K562 (cell line): ENCODE measurements around the gene C22orf31. TPM values are rescaled to one million over a fixed set of nuclear protein-coding genes. Genes with fewer than 3 reads are reported as not detected.

Experiments
- ATAC-seq: fragments of 200-7000 bp; cut with Tn5 transposase; 3 replicates; pipeline ENCODE4 v1.9.1; 2020; ENCODE audit warnings: moderate library complexity
- BruUV-seq: library from RNA; stranded (reverse); fragments of 400-500 nt; replicated peaks from 2 replicates; lab custom pipeline; 2021; lab: Mats Ljungman, UMichigan
- CTCF ChIA-PET: fragments of 300-600 bp; formaldehyde crosslinking; extraction: SDS; loops from one replicate; lab custom pipeline; 2021; ENCODE audit warnings: low intra/inter-chr PET ratio; lab: Yijun Ruan, JAX
- POLR2A ChIA-PET: fragments of 300-600, 350-650 bp; sonication (Branson Sonifier 250); formaldehyde crosslinking; extraction: SDS; loops from one replicate; lab custom pipeline; 2021; ENCODE audit warnings: antibody characterized with exemption, inconsistent platforms; lab: Yijun Ruan, JAX
- DNase-seq, 4 experiments: peaks; one replicate each; pipeline versions ENCODE4 v3.0.0 to v3.0.0-alpha.2; 2011 to 2018; ENCODE audit warnings: low spot score in 3 of 4, mixed read lengths in 3 of 4; ENCODE audit errors: extremely low read depth in 1 of 4
- FAIRE-seq: peaks from 2 replicates; lab custom pipeline; 2011; peaks lifted over from hg19 to GRCh38; lab: Jason Lieb, UNC
- H2AFZ ChIP-seq: 2 replicates; pipeline ENCODE4 v1.6.0; 2011; ENCODE audit warnings: low read depth, low read length, control low read depth, inconsistent platforms
- H3K27ac ChIP-seq: fragments of 200-600 bp; 3 replicates; pipeline ENCODE4 v1.8.0; 2011; ENCODE audit warnings: low read depth, mild to moderate bottlenecking, control low read depth, inconsistent platforms, low read length, moderate library complexity, mixed read lengths; ENCODE audit errors: extremely low read depth
- H3K27me3 ChIP-seq, 2 experiments: fragments of 300-600 bp in 1 of 2; 2 replicates in 1 of 2; 3 replicates in 1 of 2; pipeline versions ENCODE4 v1.6.0 to v1.8.0; 2011; ENCODE audit warnings: inconsistent platforms in 2 of 2, low read length in 2 of 2, mild to moderate bottlenecking in 1 of 2, mixed read lengths in 1 of 2, moderate library complexity in 1 of 2; ENCODE audit not compliant: control insufficient read depth in 2 of 2, insufficient read depth in 2 of 2
- H3K36me3 ChIP-seq: fragments of 300-600 bp; 3 replicates; pipeline ENCODE4 v1.8.0; 2011; ENCODE audit warnings: mild to moderate bottlenecking, low read length, inconsistent platforms; ENCODE audit not compliant: control insufficient read depth, insufficient read depth
- H3K4me1 ChIP-seq, 2 experiments: fragments of 200-600 bp in 1 of 2; replicated peaks in 1 of 2; 2 replicates in 1 of 2; 3 replicates in 1 of 2; pipeline versions ENCODE4 v1.5.1 to v1.8.0; 2011; ENCODE audit warnings: inconsistent platforms in 2 of 2, low read length in 2 of 2, mild to moderate bottlenecking in 1 of 2, mixed read lengths in 1 of 2, moderate library complexity in 1 of 2; ENCODE audit not compliant: control insufficient read depth in 2 of 2, insufficient read depth in 2 of 2
- H3K4me2 ChIP-seq: 2 replicates; pipeline ENCODE4 v1.6.1; 2011; ENCODE audit warnings: low read length, control low read depth, inconsistent platforms, mixed read lengths; ENCODE audit not compliant: insufficient read depth
- H3K4me3 ChIP-seq: fragments of 200-600 bp; sonication (generic), shearing (Covaris generic); 2 replicates; pipeline ENCODE4 v1.5.1; 2016; ENCODE audit warnings: control low read depth, inconsistent platforms
- H3K79me2 ChIP-seq: fragments of 200-600 bp; 3 replicates; pipeline ENCODE4 v1.8.0; 2011; ENCODE audit warnings: low read length, inconsistent platforms; ENCODE audit not compliant: control insufficient read depth, insufficient read depth
- H3K9ac ChIP-seq, 2 experiments: 2 replicates each; pipeline versions ENCODE4 v1.6.0 to v1.6.1; 2011; ENCODE audit warnings: low read depth in 2 of 2, low read length in 2 of 2, control low read depth in 1 of 2, inconsistent platforms in 1 of 2, mild to moderate bottlenecking in 1 of 2, mixed read lengths in 1 of 2; ENCODE audit not compliant: insufficient read depth in 1 of 2
- H3K9me1 ChIP-seq: one replicate; pipeline ENCODE4 v1.6.0; 2011; ENCODE audit warnings: inconsistent platforms, mild to moderate bottlenecking, low read length, moderate library complexity; ENCODE audit not compliant: control insufficient read depth, insufficient read depth
- H3K9me3 ChIP-seq: replicated peaks from 2 replicates; pipeline ENCODE4 v1.5.1; 2011; ENCODE audit warnings: low read depth, low read length, inconsistent platforms; ENCODE audit not compliant: control insufficient read depth, insufficient read depth
- H4K20me1 ChIP-seq: replicated peaks from 2 replicates; pipeline ENCODE4 v1.6.1; 2011; ENCODE audit warnings: low read length, inconsistent platforms, mixed read lengths; ENCODE audit not compliant: control insufficient read depth, insufficient read depth
- BCL6 ChIP-seq: fragments of 250-450 bp; sonication (Bioruptor Pico); IDR thresholded peaks from 2 replicates; pipeline ENCODE4 v1.4.0; 2020
- BRF1 ChIP-seq: IDR thresholded peaks from 3 replicates; pipeline ENCODE4 v1.6.1; 2011; ENCODE audit warnings: borderline replicate concordance, mild to moderate bottlenecking; ENCODE audit not compliant: insufficient read length; ENCODE audit errors: extremely low read depth
- CHD1 ChIP-seq: fragments of 200-600 bp; sonication (generic); IDR thresholded peaks from one replicate; pipeline ENCODE4 v1.6.1; 2012; ENCODE audit warnings: mild to moderate bottlenecking, moderate library complexity, low read length, inconsistent platforms
- ETS2 ChIP-seq: IDR thresholded peaks from 2 replicates; pipeline ENCODE4 v1.6.1; 2016; ENCODE audit warnings: borderline replicate concordance, missing genetic modification characterization, mild to moderate bottlenecking, moderate library complexity, missing compliant biosample characterization; ENCODE audit not compliant: poor library complexity, severe bottlenecking
- KDM4B ChIP-seq, 2 experiments: fragments of 450-650 bp in 1 of 2; sonication (generic) in 1 of 2; IDR thresholded peaks; 2 replicates each; pipeline ENCODE4 v1.6.1; 2016 to 2017; ENCODE audit warnings: borderline replicate concordance in 2 of 2, antibody characterized with exemption in 1 of 2, low read depth in 1 of 2, mild to moderate bottlenecking in 1 of 2
- MAFF ChIP-seq: IDR thresholded peaks from 2 replicates; pipeline ENCODE4 v1.6.1; 2012; ENCODE audit warnings: low read length, improper control_type of control experiment
- MCM3 ChIP-seq: fragments of 450-650 bp; IDR thresholded peaks from 2 replicates; pipeline ENCODE4 v1.6.1; 2016
- NCOA2 ChIP-seq, 2 experiments: fragments of 450-650 bp; IDR thresholded peaks; 2 replicates each; pipeline ENCODE4 v1.6.1; 2018; ENCODE audit warnings: mild to moderate bottlenecking in 2 of 2, moderate library complexity in 1 of 2; ENCODE audit not compliant: partially characterized antibody in 2 of 2
- NFIC ChIP-seq: fragments of 450-650 bp; IDR thresholded peaks from 2 replicates; pipeline ENCODE4 v1.6.1; 2017; ENCODE audit warnings: mild to moderate bottlenecking, inconsistent platforms
- POLR2G ChIP-seq: fragments of 200-400 bp; formaldehyde crosslinking; IDR thresholded peaks from 2 replicates; pipeline ENCODE4 v1.6.1; 2017; ENCODE audit warnings: low read depth, mild to moderate bottlenecking, antibody characterized with exemption, low read length, moderate library complexity
- PRPF4 ChIP-seq: fragments of 200-400 bp; formaldehyde crosslinking; IDR thresholded peaks from one replicate; pipeline ENCODE4 v1.6.1; 2017; ENCODE audit warnings: low read length, low read depth, mild to moderate bottlenecking; ENCODE audit not compliant: insufficient read depth, poor library complexity, severe bottlenecking
- SREBF2 ChIP-seq: sonication (generic); formaldehyde crosslinking; IDR thresholded peaks from 2 replicates; pipeline ENCODE4 v1.4.0; 2020; ENCODE audit warnings: mild to moderate bottlenecking, missing genetic modification reagents
- ZFP30 ChIP-seq: fragments of 250-450 bp; sonication (Bioruptor Pico); IDR thresholded peaks from 2 replicates; pipeline ENCODE4 v1.8.0; 2022; ENCODE audit warnings: moderate library complexity, mild to moderate bottlenecking, inconsistent platforms, borderline replicate concordance
- WGBS: fragments of 100-300 bp; shearing (Covaris generic); methylation state at CpG from one replicate; pipeline ENCODE4 v1.1.6; 2016; ENCODE audit warnings: low coverage, mixed read lengths; ENCODE audit not compliant: insufficient coverage; ENCODE audit errors: missing lambda C conversion rate; 5-methylcytosine and 5-hydroxymethylcytosine counted together
- in situ Hi-C: fragments of 300-500 bp; cut with MboI; formaldehyde crosslinking; loops from 4 replicates; pipeline ENCODE4 v1.15.0; 2018; ENCODE audit warnings: inconsistent platforms, mixed read lengths
- intact Hi-C: fragments of 100-400 bp; cut with micrococcal nuclease; formaldehyde crosslinking; loops from 2 replicates; pipeline ENCODE4 v1.14.2; 2022
- polyA plus RNA-seq, 8 experiments: library from polyadenylated mRNA; depleted of rRNA in 4 of 8; stranded (reverse) in 5 of 8; unstranded in 3 of 8; fragments of >200 nt; fragmentation: Nextera tagmentation in 2 of 8; fragmentation: Illumina TruSeq in 1 of 8; extraction: Ambion mirVana in 2 of 8; extraction: Trizol in 1 of 8; gene quantifications; 2 replicates each; pipeline versions ENCODE4 v1.2.1 to v1.2.3, GENCODE V29; 2011 to 2014; ENCODE audit warnings: inconsistent platforms in 1 of 8, missing spikeins in 1 of 8
- total RNA-seq, 7 experiments: library from RNA; depleted of rRNA in 6 of 7; stranded (reverse); fragments of >200 nt in 6 of 7; fragmentation: Illumina TruSeq in 2 of 7; extraction: Trizol in 2 of 7; gene quantifications; 2 replicates each; pipeline versions ENCODE4 v1.2.1 to v1.2.3, GENCODE V29; 2011 to 2021; ENCODE audit warnings: low replicate concordance in 1 of 7
- TF ChIP-seq, protein P1 (sequence below): IDR thresholded peaks from 2 replicates; pipeline ENCODE4 v1.6.1; 2016; ENCODE audit warnings: missing genetic modification characterization, missing compliant biosample characterization

Gene C22orf31
- total and polyA plus RNA-seq, 9 of the 15 experiments (the other 6 are each of a cell fraction or from before 2014, with no cell fraction given), result not detected

DNA sequence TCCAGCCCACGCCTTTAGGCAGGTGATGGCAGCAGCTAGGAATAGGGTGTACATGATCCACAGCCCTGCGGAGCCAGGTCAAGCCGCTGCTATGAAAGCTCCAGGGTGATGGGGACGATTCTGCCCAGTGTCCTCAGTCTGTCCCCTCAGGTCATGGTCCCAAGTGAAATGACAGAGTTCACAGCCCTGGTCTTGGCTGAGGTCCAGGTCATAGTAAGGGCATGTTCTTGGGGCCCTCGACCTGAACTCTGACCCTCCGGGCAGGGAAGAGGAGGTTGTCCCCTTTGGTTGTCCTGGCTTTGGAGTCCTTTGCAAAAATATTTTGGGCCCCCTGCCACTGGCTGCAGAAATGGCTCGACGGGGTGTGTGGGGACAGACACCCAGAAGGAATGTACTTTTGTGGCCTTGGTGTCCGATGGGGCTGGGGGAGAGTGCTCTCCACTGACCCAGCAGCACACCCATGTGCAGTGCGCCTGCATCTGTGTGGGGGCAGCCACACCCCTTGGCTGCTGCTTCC is 7.3 kb downstream of the C22orf31 start:
- no peaks in the 10 kb centered on the region for H3K9me3 ChIP-seq
- ChIA-PET POLR2A (interaction anchor here (0.6 to 1.7 kb wide), 4 partner anchors 11 to 212 kb away, joined by 3 to 6 read pairs (median 4); partner anchors contain the start of gene KREMEN1), CTCF (no interaction called here)
- FAIRE-seq (no peak), ATAC-seq (no peak; the same call in 2 of the 3 replicates), DNase-seq (no peak)
- H3K36me3 ChIP-seq, result peaks cover 7% of the 10 kb centered on the region; the same call in 1 of the 3 replicates
- TF ChIP-seq POLR2G (peak; percentile 35; the same call in 1 of the 2 replicates), NFIC (peak; percentile 52; the same call in 1 of the 2 replicates), ZFP30 (CRISPR knock-in tag) (no peak)
- BruUV-seq, result no TSS peak
- no peak overlapping the region for H3K27ac ChIP-seq
- H3K79me2 ChIP-seq, result no peaks in the 10 kb centered on the region
- H3K9me1 ChIP-seq, result no peaks in the 10 kb centered on the region
- H3K4me3 ChIP-seq, result no peak overlapping the region
- 64% methylated on average over 8 of the region's 10 CpGs for WGBS
- in situ Hi-C loops, result no loop called here
- H3K9ac ChIP-seq, result no peak overlapping the region
- intact Hi-C loops, result no loop called here
- peaks cover 10 to 19% of the 10 kb centered on the region in 2 experiments; a peak in 4 of 5 replicates for H3K4me1 ChIP-seq
- no peaks in the 10 kb centered on the region for H4K20me1 ChIP-seq
- no peaks in the 10 kb centered on the region for H3K27me3 ChIP-seq
- H3K4me2 ChIP-seq, result no peak overlapping the region
- H2AFZ ChIP-seq, result no peak overlapping the region

- H3K79me2 ChIP-seq, result no peaks in the 10 kb centered on the region
- H3K4me2 ChIP-seq, result no peak overlapping the region
- in situ Hi-C loops (no loop called here), intact Hi-C loops (no loop called here)
- H3K4me3 ChIP-seq, result no peak overlapping the region
- H3K9ac ChIP-seq, result no peak overlapping the region
- H4K20me1 ChIP-seq, result no peaks in the 10 kb centered on the region
- 84% methylated on average over 8 of the region's 8 CpGs for WGBS
- no peak overlapping the region for H2AFZ ChIP-seq
- ATAC-seq (no peak), FAIRE-seq (no peak), DNase-seq (no peak)
- no peaks in the 10 kb centered on the region for H3K27me3 ChIP-seq
- ChIA-PET CTCF (no interaction called here), POLR2A (interaction anchor here (0.7 to 0.9 kb wide), 2 partner anchors 100 to 430 kb away, joined by 3 read pairs; no protein-coding TSS in a partner anchor)
- peaks cover 4 to 19% of the 10 kb centered on the region in 2 experiments; a peak in 3 of 5 replicates for H3K4me1 ChIP-seq
- peaks cover 16% of the 10 kb centered on the region; the same call in 1 of the 3 replicates for H3K36me3 ChIP-seq
- H3K9me1 ChIP-seq, result no peaks in the 10 kb centered on the region
- H3K9me3 ChIP-seq, result no peaks in the 10 kb centered on the region
- no TSS peak for BruUV-seq
- no peak overlapping the region for H3K27ac ChIP-seq
- TF ChIP-seq BRF1 (no peak), MCM3 (no peak), CHD1 (no peak), PRPF4 (no peak), BCL6 (CRISPR knock-in tag) (no peak), KDM4B (IDR thresholded peaks at IDR 0.05; ENCODE audit: borderline replicate concordance in 2 of 2, low read depth in 1 of 2) (no peak), MAFF (no peak), ETS2 (tag) (no peak), NCOA2 (IDR thresholded peaks at IDR 0.05; ENCODE audit: partially characterized antibody in 2 of 2) (no peak), SREBF2 (CRISPR knock-in tag) (no peak)
- TF ChIP-seq, protein P1, sequence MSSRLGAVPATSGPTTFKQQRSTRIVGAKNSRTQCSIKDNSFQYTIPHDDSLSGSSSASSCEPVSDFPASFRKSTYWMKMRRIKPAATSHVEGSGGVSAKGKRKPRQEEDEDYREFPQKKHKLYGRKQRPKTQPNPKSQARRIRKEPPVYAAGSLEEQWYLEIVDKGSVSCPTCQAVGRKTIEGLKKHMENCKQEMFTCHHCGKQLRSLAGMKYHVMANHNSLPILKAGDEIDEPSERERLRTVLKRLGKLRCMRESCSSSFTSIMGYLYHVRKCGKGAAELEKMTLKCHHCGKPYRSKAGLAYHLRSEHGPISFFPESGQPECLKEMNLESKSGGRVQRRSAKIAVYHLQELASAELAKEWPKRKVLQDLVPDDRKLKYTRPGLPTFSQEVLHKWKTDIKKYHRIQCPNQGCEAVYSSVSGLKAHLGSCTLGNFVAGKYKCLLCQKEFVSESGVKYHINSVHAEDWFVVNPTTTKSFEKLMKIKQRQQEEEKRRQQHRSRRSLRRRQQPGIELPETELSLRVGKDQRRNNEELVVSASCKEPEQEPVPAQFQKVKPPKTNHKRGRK, result no peak
Observed at GRCh38 chr22:29053048-29053702, 8.5 kb downstream of the C22orf31 start.
